Measurements from ENCODE around the gene HSD11B1L.

DNA sequence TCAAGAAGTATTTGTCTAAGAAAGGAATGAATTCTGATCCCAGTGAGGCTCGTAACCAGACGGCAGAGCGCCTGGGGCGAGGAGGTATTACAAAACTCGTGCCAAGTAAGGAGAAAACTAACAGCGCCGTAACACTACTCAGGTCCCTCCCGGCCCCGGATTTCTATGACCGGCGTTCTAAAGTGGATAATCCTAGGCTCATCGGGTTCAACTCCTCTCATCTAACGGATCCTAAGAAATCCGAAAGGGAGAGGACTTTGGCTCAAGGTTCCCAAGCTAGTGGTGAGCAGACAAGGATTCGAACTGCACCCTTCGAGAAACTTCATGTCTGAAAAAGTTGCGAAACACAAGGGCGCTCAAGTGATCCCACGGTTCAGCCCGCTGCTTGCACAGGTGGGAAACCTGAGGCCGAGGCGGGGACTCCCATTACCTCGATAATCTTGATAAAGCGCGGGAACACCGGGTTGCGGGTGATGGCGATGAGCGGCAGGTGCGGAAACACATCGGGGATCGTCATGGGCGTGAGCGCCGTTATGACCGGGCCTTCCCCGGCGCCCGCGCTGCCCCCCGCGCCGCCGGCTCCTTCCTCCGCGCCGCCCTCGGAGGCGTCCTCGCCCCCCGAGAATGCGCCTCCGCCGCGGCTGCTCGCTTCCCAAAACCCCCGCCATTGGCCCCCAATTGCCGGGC, 38.6 kb downstream of the HSD11B1L start:
- TF ChIP-seq EZH2 (IDR thresholded peaks at IDR 0.05) (no peak), POLR2AphosphoS5 (IDR thresholded peaks at IDR 0.05; ENCODE audit: borderline replicate concordance, low read depth, low read length) (no peak)

Data from SK-N-MC (cell line).